Stimulated activated CD4-positive, alpha-beta T cell treated with anti-CD3 and anti-CD28 coated beads, Interleukin-15, amount 100 ng/mL, for 1 hour (primary cell): Measurements from ENCODE around the gene USP17L20.
A peak's percentile ranks its signal among the peaks of the same experiment; 100 is the strongest.
"Not testable (repeated sequence)": the region's sequence is repeated elsewhere in the genome, so short reads cannot be mapped to it uniquely, and the experiment has no call there.

Experiments used
- DNase-seq, 2 donors: peaks; one replicate each; pipeline ENCODE4 v3.0.0-alpha.2; 2020; ENCODE audit warnings: low read depth in 1 of 2, low spot score in 1 of 2

USP17L20 gene

GRCh38 chr4:9257824-9258223, at the start of gene USP17L20:
TSS of gene USP17L20 (plus strand) at chr4:9258124. CDS start at chr4:9258124, 0 bp downstream.
- DNase-seq: not testable (repeated sequence)

GRCh38 chr4:9210357-9210756, 47.6 kb upstream of the USP17L20 start, which contains the start of gene USP17L10:
TSS of gene USP17L10 (plus strand) at chr4:9210657. CDS start at chr4:9210657, 0 bp downstream.
- not testable (repeated sequence) for DNase-seq

- DNase-seq: not testable (repeated sequence)
Measured at GRCh38 chr4:9214701-9215100, 43.2 kb upstream of the USP17L20 start.

- not testable (repeated sequence) for DNase-seq
Measured at GRCh38 chr4:9215105-9215504, 42.8 kb upstream of the USP17L20 start, which contains the start of gene USP17L11. TSS of gene USP17L11 (plus strand) at chr4:9215405. CDS start at chr4:9215405, 0 bp downstream.

GRCh38 chr4:9219852-9220251, 38.1 kb upstream of the USP17L20 start, which contains the start of gene USP17L12:
TSS of gene USP17L12 (plus strand) at chr4:9220152. CDS start at chr4:9220152, 0 bp downstream.
- not testable (repeated sequence) for DNase-seq

GRCh38 chr4:9224596-9224995, 33.3 kb upstream of the USP17L20 start, which contains the start of gene USP17L13:
TSS of gene USP17L13 (plus strand) at chr4:9224896. CDS start at chr4:9224896, 0 bp downstream.
- not testable (repeated sequence) for DNase-seq

- not testable (repeated sequence) for DNase-seq
Measured at GRCh38 chr4:9230249-9230648, 27.7 kb upstream of the USP17L20 start.

GRCh38 chr4:9234085-9234484, 23.8 kb upstream of the USP17L20 start, which contains the start of gene USP17L15:
TSS of gene USP17L15 (plus strand) at chr4:9234385. CDS start at chr4:9234385, 0 bp downstream.
- not testable (repeated sequence) for DNase-seq

- not testable (repeated sequence) for DNase-seq
Measured at GRCh38 chr4:9238461-9238860, 19.5 kb upstream of the USP17L20 start.

GRCh38 chr4:9243579-9243978, 14.3 kb upstream of the USP17L20 start, which contains the start of gene USP17L17:
TSS of gene USP17L17 (plus strand) at chr4:9243879. CDS start at chr4:9243879, 0 bp downstream.
- not testable (repeated sequence) for DNase-seq

- not testable (repeated sequence) for DNase-seq
Measured at GRCh38 chr4:9247953-9248680, 9.8 kb upstream of the USP17L20 start, which contains the start of gene USP17L18. TSS of gene USP17L18 (plus strand) at chr4:9248630. CDS start at chr4:9248630, 0 bp downstream.

GRCh38 chr4:9253078-9253477, 4.8 kb upstream of the USP17L20 start, which contains the start of gene USP17L19:
TSS of gene USP17L19 (plus strand) at chr4:9253378. CDS start at chr4:9253378, 0 bp downstream.
- not testable (repeated sequence) for DNase-seq

GRCh38 chr4:9262572-9262971, 4.6 kb downstream of the USP17L20 start, which contains the start of gene USP17L21:
TSS of gene USP17L21 (plus strand) at chr4:9262872. CDS start at chr4:9262872, 0 bp downstream.
- DNase-seq: not testable (repeated sequence)

- DNase-seq: not testable (repeated sequence)
Measured at GRCh38 chr4:9267319-9267718, 9.4 kb downstream of the USP17L20 start, which contains the start of gene USP17L22. TSS of gene USP17L22 (plus strand) at chr4:9267619. CDS start at chr4:9267619, 0 bp downstream.

GRCh38 chr4:9271719-9272118, 13.8 kb downstream of the USP17L20 start:
- peak in 1 of 2 donors; percentile 0 for DNase-seq
